GM18909 (cell line): ENCODE results near the gene NCEH1.
"Not testable (repeated sequence)": the region's sequence is repeated elsewhere in the genome, so short reads cannot be mapped to it uniquely, and the experiment has no call there.

Source experiments
- ATAC-seq: cut with Tn5 transposase; IDR thresholded peaks from one replicate; pipeline ENCODE4 v1.9.1; 2021; ENCODE audit warnings: mild to moderate bottlenecking; ENCODE audit not compliant: unreplicated experiment, poor library complexity

Gene NCEH1

GRCh38 chr3:172680684-172681083 is 30.2 kb downstream of the NCEH1 start:
- ATAC-seq: no peak

GRCh38 chr3:172679599-172679998 is 31.3 kb downstream of the NCEH1 start:
- ATAC-seq: no peak

GRCh38 chr3:172678068-172678467 is 32.8 kb downstream of the NCEH1 start:
- ATAC-seq: no peak

GRCh38 chr3:172676196-172676922 is 34.5 kb downstream of the NCEH1 start:
- ATAC-seq: no peak

- no peak for ATAC-seq
Measured at GRCh38 chr3:172675441-172676193, 35.2 kb downstream of the NCEH1 start.

- peak; percentile 88 for ATAC-seq
Measured at GRCh38 chr3:172673210-172673679, 37.6 kb downstream of the NCEH1 start.

- no peak for ATAC-seq
Measured at GRCh38 chr3:172669021-172669420, 41.8 kb downstream of the NCEH1 start.

- ATAC-seq: peak; percentile 99
Measured at GRCh38 chr3:172666873-172667694, 43.8 kb downstream of the NCEH1 start.

GRCh38 chr3:172666181-172666872 is 44.5 kb downstream of the NCEH1 start:
- ATAC-seq: peak; percentile 14

GRCh38 chr3:172665510-172665909 is 45.4 kb downstream of the NCEH1 start:
- ATAC-seq: not testable (repeated sequence)

GRCh38 chr3:172660421-172660820 is 50.4 kb downstream of the NCEH1 start:
- not testable (repeated sequence) for ATAC-seq

GRCh38 chr3:172659246-172660002 is 51.4 kb downstream of the NCEH1 start:
- no peak for ATAC-seq

GRCh38 chr3:172658344-172659245 is 52.3 kb downstream of the NCEH1 start:
- no peak for ATAC-seq

- ATAC-seq: no peak
Measured at GRCh38 chr3:172656602-172657001, 54.3 kb downstream of the NCEH1 start.

- no peak for ATAC-seq
Measured at GRCh38 chr3:172655388-172655787, 55.5 kb downstream of the NCEH1 start.

- ATAC-seq: no peak
Measured at GRCh38 chr3:172654470-172654869, 56.4 kb downstream of the NCEH1 start.

GRCh38 chr3:172653004-172653572 is 57.8 kb downstream of the NCEH1 start:
- ATAC-seq: no peak
